ENCODE data around the gene NEDD4L. TPM values are rescaled to one million over a fixed set of nuclear protein-coding genes. Genes with fewer than 3 reads are reported as not detected.
A peak's percentile ranks its signal among the peaks of the same experiment; 100 is the strongest.

The NEDD4L gene
- total and polyA plus RNA-seq, 4 donors = 10.2 to 20.3 (median 13.2) TPM

DNA sequence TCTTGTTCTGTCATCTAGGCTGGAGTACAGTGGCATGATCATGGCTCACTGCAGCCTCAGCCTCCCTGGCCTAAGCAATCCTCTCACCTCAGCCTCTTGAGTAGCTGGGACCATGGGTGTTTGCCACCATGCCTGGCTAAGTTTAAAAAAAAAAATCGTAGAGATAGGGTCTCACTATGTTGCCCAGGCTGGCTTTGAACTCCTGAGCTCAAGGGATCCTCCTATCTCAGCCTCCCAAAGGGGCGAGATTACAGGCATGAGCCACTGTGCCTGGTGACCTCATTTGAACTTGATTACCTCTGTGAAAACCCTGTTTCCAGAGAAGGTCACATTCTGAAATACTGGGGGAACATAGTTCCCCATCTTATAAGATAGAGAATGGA is 190.3 kb downstream of the NEDD4L start:
- no peak overlapping the region for H3K4me3 ChIP-seq (ENCODE audit: low read depth in 1 of 3, low read length in 3 of 3)
- peaks cover 8 to 42% (median 21%) of the 10 kb centered on the region in 4 donors for H3K4me1 ChIP-seq (ENCODE audit: control insufficient read depth in 4 of 4, insufficient read depth in 4 of 4, low read length in 3 of 4)
- WGBS = 84% methylated on average over 2 of the region's 2 CpGs
- no peaks in the 10 kb centered on the region for H3K36me3 ChIP-seq (ENCODE audit: control insufficient read depth in 4 of 4, insufficient read depth in 3 of 4, low read depth in 1 of 4, low read length in 3 of 4)
- no peaks in the 10 kb centered on the region for H3K9me3 ChIP-seq (ENCODE audit: control insufficient read depth in 4 of 4, low read length in 3 of 4)
- H3K27ac ChIP-seq (ENCODE audit: low read depth in 1 of 2, low read length in 2 of 2) = peak overlapping the region in 1 of 2 donors; percentile 4
- no peak overlapping the region for H3K9ac ChIP-seq (ENCODE audit: low read depth in 1 of 2, low read length in 2 of 2)
- TF ChIP-seq JUND (IDR thresholded peaks at IDR 0.05) (no peak), HNF4A (conservative IDR thresholded peaks at IDR 0.05) (no peak), SP1 (IDR thresholded peaks at IDR 0.05) (no peak), HNF4G (IDR thresholded peaks at IDR 0.05) (no peak), GABPA (IDR thresholded peaks at IDR 0.05 in 1 of 2, conservative IDR thresholded peaks at IDR 0.05 in 1 of 2) (no peak), RXRA (IDR thresholded peaks at IDR 0.05) (no peak), FOXA2 (IDR thresholded peaks at IDR 0.05) (no peak), RAD21 (IDR thresholded peaks at IDR 0.05) (no peak)
- TF ChIP-seq, protein P1, sequence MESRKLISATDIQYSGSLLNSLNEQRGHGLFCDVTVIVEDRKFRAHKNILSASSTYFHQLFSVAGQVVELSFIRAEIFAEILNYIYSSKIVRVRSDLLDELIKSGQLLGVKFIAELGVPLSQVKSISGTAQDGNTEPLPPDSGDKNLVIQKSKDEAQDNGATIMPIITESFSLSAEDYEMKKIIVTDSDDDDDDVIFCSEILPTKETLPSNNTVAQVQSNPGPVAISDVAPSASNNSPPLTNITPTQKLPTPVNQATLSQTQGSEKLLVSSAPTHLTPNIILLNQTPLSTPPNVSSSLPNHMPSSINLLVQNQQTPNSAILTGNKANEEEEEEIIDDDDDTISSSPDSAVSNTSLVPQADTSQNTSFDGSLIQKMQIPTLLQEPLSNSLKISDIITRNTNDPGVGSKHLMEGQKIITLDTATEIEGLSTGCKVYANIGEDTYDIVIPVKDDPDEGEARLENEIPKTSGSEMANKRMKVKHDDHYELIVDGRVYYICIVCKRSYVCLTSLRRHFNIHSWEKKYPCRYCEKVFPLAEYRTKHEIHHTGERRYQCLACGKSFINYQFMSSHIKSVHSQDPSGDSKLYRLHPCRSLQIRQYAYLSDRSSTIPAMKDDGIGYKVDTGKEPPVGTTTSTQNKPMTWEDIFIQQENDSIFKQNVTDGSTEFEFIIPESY (IDR thresholded peaks at IDR 0.05) = no peak
- TF ChIP-seq, protein P2, sequence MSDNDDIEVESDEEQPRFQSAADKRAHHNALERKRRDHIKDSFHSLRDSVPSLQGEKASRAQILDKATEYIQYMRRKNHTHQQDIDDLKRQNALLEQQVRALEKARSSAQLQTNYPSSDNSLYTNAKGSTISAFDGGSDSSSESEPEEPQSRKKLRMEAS (IDR thresholded peaks at IDR 0.05) = no peak
- TF ChIP-seq, protein P3, sequence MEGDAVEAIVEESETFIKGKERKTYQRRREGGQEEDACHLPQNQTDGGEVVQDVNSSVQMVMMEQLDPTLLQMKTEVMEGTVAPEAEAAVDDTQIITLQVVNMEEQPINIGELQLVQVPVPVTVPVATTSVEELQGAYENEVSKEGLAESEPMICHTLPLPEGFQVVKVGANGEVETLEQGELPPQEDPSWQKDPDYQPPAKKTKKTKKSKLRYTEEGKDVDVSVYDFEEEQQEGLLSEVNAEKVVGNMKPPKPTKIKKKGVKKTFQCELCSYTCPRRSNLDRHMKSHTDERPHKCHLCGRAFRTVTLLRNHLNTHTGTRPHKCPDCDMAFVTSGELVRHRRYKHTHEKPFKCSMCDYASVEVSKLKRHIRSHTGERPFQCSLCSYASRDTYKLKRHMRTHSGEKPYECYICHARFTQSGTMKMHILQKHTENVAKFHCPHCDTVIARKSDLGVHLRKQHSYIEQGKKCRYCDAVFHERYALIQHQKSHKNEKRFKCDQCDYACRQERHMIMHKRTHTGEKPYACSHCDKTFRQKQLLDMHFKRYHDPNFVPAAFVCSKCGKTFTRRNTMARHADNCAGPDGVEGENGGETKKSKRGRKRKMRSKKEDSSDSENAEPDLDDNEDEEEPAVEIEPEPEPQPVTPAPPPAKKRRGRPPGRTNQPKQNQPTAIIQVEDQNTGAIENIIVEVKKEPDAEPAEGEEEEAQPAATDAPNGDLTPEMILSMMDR (IDR thresholded peaks at IDR 0.05; ENCODE audit: low read depth, low read length, missing input control) = no peak
- no peaks in the 10 kb centered on the region for H3K27me3 ChIP-seq (ENCODE audit: control insufficient read depth in 4 of 4, insufficient read depth in 4 of 4, low read length in 3 of 4)
- DNase-seq (ENCODE audit: low spot score) = no peak

DNA sequence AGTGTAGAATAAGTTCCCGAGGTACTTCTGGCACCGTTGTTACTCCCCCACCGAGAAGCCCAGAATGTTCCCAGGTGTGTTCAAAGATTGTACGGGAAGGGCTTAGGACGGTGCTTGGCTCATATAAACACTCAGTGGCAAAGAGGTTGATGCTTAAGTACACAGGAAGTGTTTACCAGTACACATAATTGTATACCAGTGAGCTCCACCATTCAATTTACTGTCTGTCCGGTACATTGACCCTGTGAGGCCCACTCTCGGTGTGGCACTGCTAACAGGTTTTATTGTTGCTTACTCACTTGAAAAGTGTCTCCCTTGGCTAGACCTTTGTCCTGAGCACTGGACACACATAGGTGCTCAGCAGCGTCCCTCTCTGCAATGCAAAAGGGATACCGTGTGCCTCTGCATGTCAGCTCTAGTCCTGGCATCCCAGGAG is 191.0 kb downstream of the NEDD4L start:
- peak overlapping the region; percentile 4 to 11 for H3K27ac ChIP-seq (ENCODE audit: low read depth in 1 of 2, low read length in 2 of 2)
- H3K27me3 ChIP-seq (ENCODE audit: control insufficient read depth in 4 of 4, insufficient read depth in 4 of 4, low read length in 3 of 4) = no peaks in the 10 kb centered on the region
- no peaks in the 10 kb centered on the region for H3K36me3 ChIP-seq (ENCODE audit: control insufficient read depth in 4 of 4, insufficient read depth in 3 of 4, low read depth in 1 of 4, low read length in 3 of 4)
- TF ChIP-seq NR2F2 (IDR thresholded peaks at IDR 0.05) = no peak
- peak; percentile 62 to 76 for TF ChIP-seq HNF4A (conservative IDR thresholded peaks at IDR 0.05)
- no peak for TF ChIP-seq GABPA (IDR thresholded peaks at IDR 0.05 in 1 of 2, conservative IDR thresholded peaks at IDR 0.05 in 1 of 2)
- TF ChIP-seq RXRA (IDR thresholded peaks at IDR 0.05) = peak in 1 of 2 donors; percentile 70
- TF ChIP-seq, protein P3 (IDR thresholded peaks at IDR 0.05; ENCODE audit: low read depth, low read length, missing input control) = no peak
- TF ChIP-seq SP1 (IDR thresholded peaks at IDR 0.05) = peak; percentile 65
- TF ChIP-seq, protein P4, sequence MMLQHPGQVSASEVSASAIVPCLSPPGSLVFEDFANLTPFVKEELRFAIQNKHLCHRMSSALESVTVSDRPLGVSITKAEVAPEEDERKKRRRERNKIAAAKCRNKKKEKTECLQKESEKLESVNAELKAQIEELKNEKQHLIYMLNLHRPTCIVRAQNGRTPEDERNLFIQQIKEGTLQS (IDR thresholded peaks at IDR 0.05) = no peak
- TF ChIP-seq JUND (IDR thresholded peaks at IDR 0.05) = no peak
- TF ChIP-seq, protein P2 (IDR thresholded peaks at IDR 0.05) = no peak
- no peak for TF ChIP-seq FOXA1 (IDR thresholded peaks at IDR 0.05)
- TF ChIP-seq YY1 (IDR thresholded peaks at IDR 0.05) = peak; percentile 31
- no peak for TF ChIP-seq EGR1 (IDR thresholded peaks at IDR 0.05; ENCODE audit: low read depth in 2 of 2)
- TF ChIP-seq FOXA2 (IDR thresholded peaks at IDR 0.05) = no peak
- TF ChIP-seq TAF1 (conservative IDR thresholded peaks at IDR 0.05) = no peak
- TF ChIP-seq, protein P1 (IDR thresholded peaks at IDR 0.05) = no peak
- TF ChIP-seq HNF4G (IDR thresholded peaks at IDR 0.05) = no peak
- TF ChIP-seq, protein P5, sequence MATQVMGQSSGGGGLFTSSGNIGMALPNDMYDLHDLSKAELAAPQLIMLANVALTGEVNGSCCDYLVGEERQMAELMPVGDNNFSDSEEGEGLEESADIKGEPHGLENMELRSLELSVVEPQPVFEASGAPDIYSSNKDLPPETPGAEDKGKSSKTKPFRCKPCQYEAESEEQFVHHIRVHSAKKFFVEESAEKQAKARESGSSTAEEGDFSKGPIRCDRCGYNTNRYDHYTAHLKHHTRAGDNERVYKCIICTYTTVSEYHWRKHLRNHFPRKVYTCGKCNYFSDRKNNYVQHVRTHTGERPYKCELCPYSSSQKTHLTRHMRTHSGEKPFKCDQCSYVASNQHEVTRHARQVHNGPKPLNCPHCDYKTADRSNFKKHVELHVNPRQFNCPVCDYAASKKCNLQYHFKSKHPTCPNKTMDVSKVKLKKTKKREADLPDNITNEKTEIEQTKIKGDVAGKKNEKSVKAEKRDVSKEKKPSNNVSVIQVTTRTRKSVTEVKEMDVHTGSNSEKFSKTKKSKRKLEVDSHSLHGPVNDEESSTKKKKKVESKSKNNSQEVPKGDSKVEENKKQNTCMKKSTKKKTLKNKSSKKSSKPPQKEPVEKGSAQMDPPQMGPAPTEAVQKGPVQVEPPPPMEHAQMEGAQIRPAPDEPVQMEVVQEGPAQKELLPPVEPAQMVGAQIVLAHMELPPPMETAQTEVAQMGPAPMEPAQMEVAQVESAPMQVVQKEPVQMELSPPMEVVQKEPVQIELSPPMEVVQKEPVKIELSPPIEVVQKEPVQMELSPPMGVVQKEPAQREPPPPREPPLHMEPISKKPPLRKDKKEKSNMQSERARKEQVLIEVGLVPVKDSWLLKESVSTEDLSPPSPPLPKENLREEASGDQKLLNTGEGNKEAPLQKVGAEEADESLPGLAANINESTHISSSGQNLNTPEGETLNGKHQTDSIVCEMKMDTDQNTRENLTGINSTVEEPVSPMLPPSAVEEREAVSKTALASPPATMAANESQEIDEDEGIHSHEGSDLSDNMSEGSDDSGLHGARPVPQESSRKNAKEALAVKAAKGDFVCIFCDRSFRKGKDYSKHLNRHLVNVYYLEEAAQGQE (IDR thresholded peaks at IDR 0.05) = no peak
- peak in 1 of 2 donors; percentile 38 for TF ChIP-seq RAD21 (IDR thresholded peaks at IDR 0.05)
- no peak for DNase-seq (ENCODE audit: low spot score)
- H3K9ac ChIP-seq (ENCODE audit: low read depth in 1 of 2, low read length in 2 of 2) = no peak overlapping the region
- peaks cover 8 to 40% (median 21%) of the 10 kb centered on the region in 4 donors for H3K4me1 ChIP-seq (ENCODE audit: control insufficient read depth in 4 of 4, insufficient read depth in 4 of 4, low read length in 3 of 4)
- no peak overlapping the region for H3K4me3 ChIP-seq (ENCODE audit: low read depth in 1 of 3, low read length in 3 of 3)
- no peaks in the 10 kb centered on the region for H3K9me3 ChIP-seq (ENCODE audit: control insufficient read depth in 4 of 4, low read length in 3 of 4)
- WGBS = 35% methylated on average over 9 of the region's 9 CpGs

All from liver (tissue), 9 donors.